GM18861 (cell line): ENCODE measurements around the gene SYNPO2.
A peak's percentile ranks its signal among the peaks of the same experiment; 100 is the strongest.
"Not testable (repeated sequence)": the region's sequence is repeated elsewhere in the genome, so short reads cannot be mapped to it uniquely, and the experiment has no call there.

Source experiments
- ATAC-seq: cut with Tn5 transposase; IDR thresholded peaks from one replicate; pipeline ENCODE4 v1.9.1; 2021; ENCODE audit not compliant: unreplicated experiment

The SYNPO2 gene

GRCh38 chr4:119027811-119028210, 139.2 kb downstream of the SYNPO2 start:
- no peak for ATAC-seq

GRCh38 chr4:119028296-119028695, 139.6 kb downstream of the SYNPO2 start:
- ATAC-seq, result no peak

GRCh38 chr4:119029847-119030535, 141.3 kb downstream of the SYNPO2 start:
- no peak for ATAC-seq

- no peak for ATAC-seq
These were observed 141.9 kb downstream of the SYNPO2 start for GRCh38 chr4:119030536-119030890.

GRCh38 chr4:119031218-119031617, 142.6 kb downstream of the SYNPO2 start:
- ATAC-seq, result no peak

GRCh38 chr4:119032921-119033685, 144.4 kb downstream of the SYNPO2 start:
- no peak for ATAC-seq

- no peak for ATAC-seq
These were observed 145.8 kb downstream of the SYNPO2 start for GRCh38 chr4:119034276-119035008.

GRCh38 chr4:119035951-119036737, 147.5 kb downstream of the SYNPO2 start:
- ATAC-seq, result no peak

GRCh38 chr4:119037709-119038108, 149.1 kb downstream of the SYNPO2 start:
- ATAC-seq, result no peak

GRCh38 chr4:119038116-119038841, 149.6 kb downstream of the SYNPO2 start:
- ATAC-seq, result no peak

- no peak for ATAC-seq
These were observed 150.5 kb downstream of the SYNPO2 start for GRCh38 chr4:119039160-119039559.

- no peak for ATAC-seq
These were observed 151.1 kb downstream of the SYNPO2 start for GRCh38 chr4:119039779-119040178.

- ATAC-seq, result no peak
These were observed 151.6 kb downstream of the SYNPO2 start for GRCh38 chr4:119040261-119040660.

- ATAC-seq, result no peak
These were observed 152.1 kb downstream of the SYNPO2 start for GRCh38 chr4:119040694-119041185.

GRCh38 chr4:119041396-119041795, 152.7 kb downstream of the SYNPO2 start:
- ATAC-seq, result no peak

GRCh38 chr4:119041951-119042560, 153.4 kb downstream of the SYNPO2 start:
- ATAC-seq, result peak; percentile 85

GRCh38 chr4:119046263-119046662, 157.6 kb downstream of the SYNPO2 start:
- ATAC-seq, result no peak

- ATAC-seq, result not testable (repeated sequence)
These were observed 158.4 kb downstream of the SYNPO2 start for GRCh38 chr4:119047059-119047458.

GRCh38 chr4:119048446-119048845, 159.8 kb downstream of the SYNPO2 start:
- ATAC-seq, result no peak

- ATAC-seq, result no peak
These were observed 160.7 kb downstream of the SYNPO2 start for GRCh38 chr4:119049342-119049741.
